ENCODE results near the gene ABCB10.

DNA sequence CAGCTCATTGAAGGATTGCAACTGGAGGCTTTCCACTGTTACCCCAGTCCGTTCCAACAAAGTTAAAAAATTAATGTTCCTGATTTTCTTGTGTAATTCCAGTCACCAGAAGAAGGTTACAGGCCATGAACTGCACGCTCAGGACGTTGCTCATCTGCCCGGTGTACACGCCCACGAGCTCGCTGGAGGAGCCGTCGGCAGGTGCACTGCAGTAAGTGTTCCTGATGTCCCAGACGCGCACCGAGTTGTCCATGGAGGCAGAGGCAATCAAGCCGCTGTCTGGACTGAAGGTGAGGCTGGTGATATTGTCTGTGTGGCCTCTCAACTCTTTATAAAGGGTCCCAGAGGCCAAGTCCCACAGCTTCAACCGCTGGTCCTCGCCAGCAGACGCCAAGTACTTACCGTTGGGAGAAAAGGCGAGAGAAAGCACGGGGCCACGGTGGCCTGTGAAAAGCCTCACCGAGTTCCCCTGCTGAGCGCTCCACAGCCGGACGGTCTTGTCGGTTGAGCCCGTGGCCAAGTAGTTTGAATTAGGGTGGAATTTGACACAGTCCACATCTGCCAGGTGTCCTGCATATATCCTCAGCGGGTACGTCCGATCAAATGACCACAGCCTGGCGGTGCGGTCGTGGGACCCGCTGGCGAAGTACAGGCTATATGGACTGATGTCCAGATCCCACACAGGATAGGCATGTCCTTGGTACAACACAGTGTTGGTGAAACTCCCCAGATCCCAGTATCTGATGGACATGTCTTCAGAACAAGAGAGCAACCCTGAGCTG, 35.9 kb upstream of the ABCB10 start:
- TF ChIP-seq ZNF274 (IDR thresholded peaks at IDR 0.05; ENCODE audit: low read depth, low read length) = no peak
- no peak for TF ChIP-seq YY1 (IDR thresholded peaks at IDR 0.05; ENCODE audit: insufficient read depth, insufficient read length)
- TF ChIP-seq SUZ12 (IDR thresholded peaks at IDR 0.05; ENCODE audit: extremely low read depth, insufficient read depth, insufficient read length) = no peak
